HAP-1 (cell line): Measurements from ENCODE around the gene ZFYVE28.

Experiments used
- DNase-seq, 2 experiments: peaks; one replicate each; pipeline ENCODE4 v3.0.0-alpha.2; 2016 to 2020; ENCODE audit warnings: low spot score in 2 of 2
- H3K27me3 ChIP-seq: fragments of 250-450 bp; sonication (Bioruptor Pico); 2 replicates; pipeline ENCODE4 v1.5.1; 2020; ENCODE audit warnings: low read depth, mild to moderate bottlenecking, moderate library complexity
- H3K36me3 ChIP-seq: fragments of 250-450 bp; sonication (Bioruptor Pico); replicated peaks from 2 replicates; pipeline ENCODE4 v1.5.1; 2020; ENCODE audit warnings: mild to moderate bottlenecking
- H3K4me1 ChIP-seq: fragments of 250-450 bp; sonication (Bioruptor Pico); 2 replicates; pipeline ENCODE4 v1.5.1; 2020; ENCODE audit warnings: mild to moderate bottlenecking
- H3K4me3 ChIP-seq: fragments of 250-450 bp; sonication (Bioruptor Pico); 2 replicates; pipeline ENCODE4 v1.5.1; 2020; ENCODE audit warnings: mild to moderate bottlenecking, moderate library complexity
- H3K9me3 ChIP-seq: fragments of 250-450 bp; sonication (Bioruptor Pico); 2 replicates; pipeline ENCODE4 v1.5.1; 2020; ENCODE audit warnings: mild to moderate bottlenecking, moderate library complexity
- in situ Hi-C: fragments of 300-500 bp; cut with MboI; formaldehyde crosslinking; loops from 3 replicates; pipeline ENCODE4 v1.14.3; 2020; ENCODE audit warnings: low sequenced_read_pairs, inconsistent platforms, mixed read lengths

ZFYVE28 gene

DNA sequence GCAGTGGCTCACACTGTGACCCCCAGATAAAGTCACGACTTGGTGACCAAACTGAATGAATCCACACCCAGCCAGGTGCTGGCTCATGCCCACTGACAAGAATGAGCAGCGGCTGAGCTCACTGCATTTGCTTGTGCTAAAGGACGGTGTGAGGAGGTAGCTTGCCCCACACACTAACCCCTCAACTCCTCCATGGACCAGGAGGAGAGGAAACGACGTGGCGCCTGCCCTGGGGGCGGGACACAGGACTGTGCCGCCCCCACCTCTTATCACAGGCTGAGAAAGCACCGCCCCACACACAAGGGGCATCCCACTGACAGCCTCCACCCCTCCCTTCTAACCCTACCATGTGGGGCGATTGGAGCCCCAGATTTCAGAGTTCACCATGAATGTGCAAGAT, 43.0 kb downstream of the ZFYVE28 start:
- Histone ChIP-seq H3K27me3 (no peaks in the 10 kb centered on the region), H3K9me3 (no peaks in the 10 kb centered on the region), H3K4me3 (no peak overlapping the region), H3K4me1 (no peaks in the 10 kb centered on the region), H3K36me3 (no peaks in the 10 kb centered on the region)
- in situ Hi-C loops = no loop called here
- no peak for DNase-seq

DNA sequence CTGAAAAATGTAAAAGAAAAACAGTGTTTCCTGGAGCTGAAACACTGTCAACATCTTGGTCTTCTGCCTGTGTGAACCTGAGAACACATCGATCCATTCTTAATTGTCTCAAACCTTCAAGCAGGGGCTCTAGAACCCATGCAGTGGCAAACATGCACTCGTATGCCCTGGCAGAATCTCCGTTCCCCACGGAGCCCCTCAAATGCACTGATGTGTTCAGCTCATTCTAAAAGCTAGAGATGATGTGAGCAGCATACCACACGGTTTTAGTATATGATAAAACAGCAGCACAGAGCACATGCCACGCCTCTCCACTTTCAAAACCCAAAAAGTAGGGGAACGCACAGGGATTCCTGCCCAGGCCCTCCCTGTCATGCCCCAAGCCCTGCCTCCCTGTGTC, 44.9 kb downstream of the ZFYVE28 start:
- H3K4me1 ChIP-seq = no peaks in the 10 kb centered on the region
- no peak overlapping the region for H3K4me3 ChIP-seq
- no peaks in the 10 kb centered on the region for H3K9me3 ChIP-seq
- in situ Hi-C loops = no loop called here
- DNase-seq = no peak
- no peaks in the 10 kb centered on the region for H3K36me3 ChIP-seq
- H3K27me3 ChIP-seq = no peaks in the 10 kb centered on the region

DNA sequence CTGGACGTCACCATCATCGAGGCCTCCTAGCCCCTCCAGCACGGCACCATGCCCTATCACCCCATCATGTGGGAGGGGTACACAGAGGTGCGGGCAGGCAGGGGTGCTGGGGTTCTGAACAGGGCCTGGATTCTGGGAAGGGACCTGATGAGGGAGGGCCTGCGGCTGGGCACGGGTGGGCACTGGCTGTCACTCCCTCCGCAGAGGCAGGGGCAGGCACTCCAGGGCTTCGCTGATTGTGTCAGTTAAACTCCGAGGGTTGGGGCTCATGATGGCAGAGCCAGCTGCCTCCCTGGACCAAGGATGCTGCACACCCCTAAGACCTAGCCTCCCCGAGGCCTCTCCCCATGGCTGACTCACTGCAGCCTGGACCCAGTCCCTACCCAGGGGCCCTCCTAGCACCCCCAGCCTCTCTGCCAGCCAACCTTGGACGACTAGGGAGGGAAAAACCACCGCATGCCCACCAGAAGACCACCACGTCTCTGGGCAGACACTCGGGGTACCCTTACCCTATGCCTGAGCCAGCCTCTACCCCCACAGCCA, 45.9 kb downstream of the ZFYVE28 start:
- in situ Hi-C loops = no loop called here
- H3K4me1 ChIP-seq = no peaks in the 10 kb centered on the region

DNA sequence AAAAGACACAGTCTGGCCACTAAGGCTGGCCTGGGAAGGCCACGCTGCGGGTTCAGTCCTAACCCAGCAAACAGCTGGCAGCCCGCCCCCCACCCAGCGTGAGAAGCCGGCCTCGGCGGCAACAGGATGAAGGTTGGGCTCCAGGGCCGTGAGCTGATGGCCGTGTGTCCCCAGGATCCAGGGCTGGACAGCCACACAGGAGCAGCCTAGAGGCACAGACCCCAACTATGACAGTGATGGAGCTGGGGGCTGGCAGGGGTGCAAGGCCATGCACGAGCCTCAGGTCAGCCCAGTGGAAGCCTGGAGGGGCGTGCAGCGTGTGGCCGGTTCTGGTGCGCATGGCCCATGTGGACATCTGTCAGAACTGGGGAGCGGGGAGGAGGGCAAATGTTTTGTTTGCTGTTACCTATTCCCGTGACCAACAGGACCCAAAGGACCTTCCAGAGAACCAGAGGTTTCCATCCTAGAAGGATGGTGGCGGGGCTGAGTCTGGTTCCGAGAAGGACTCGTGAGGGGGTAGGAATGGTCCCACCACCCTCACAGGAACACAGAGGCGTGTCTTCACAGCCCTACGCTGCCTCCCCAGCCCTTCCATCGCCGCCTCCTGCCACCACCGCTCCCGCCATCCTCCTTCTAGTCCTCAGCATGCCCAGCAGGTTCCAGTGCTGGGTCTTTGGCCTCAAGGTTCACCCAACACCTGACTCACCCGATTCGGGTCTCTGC, 46.5 kb downstream of the ZFYVE28 start:
- no peak for DNase-seq
- no peaks in the 10 kb centered on the region for H3K9me3 ChIP-seq
- no peaks in the 10 kb centered on the region for H3K27me3 ChIP-seq
- H3K4me3 ChIP-seq = no peak overlapping the region
- no peaks in the 10 kb centered on the region for H3K4me1 ChIP-seq
- in situ Hi-C loops = no loop called here
- no peaks in the 10 kb centered on the region for H3K36me3 ChIP-seq

More for the DNA sequence above, 45.9 kb downstream of the ZFYVE28 start:
- Histone ChIP-seq H3K4me3 (no peak overlapping the region), H3K9me3 (no peaks in the 10 kb centered on the region), H3K36me3 (no peaks in the 10 kb centered on the region), H3K27me3 (no peaks in the 10 kb centered on the region)
- DNase-seq = no peak

DNA sequence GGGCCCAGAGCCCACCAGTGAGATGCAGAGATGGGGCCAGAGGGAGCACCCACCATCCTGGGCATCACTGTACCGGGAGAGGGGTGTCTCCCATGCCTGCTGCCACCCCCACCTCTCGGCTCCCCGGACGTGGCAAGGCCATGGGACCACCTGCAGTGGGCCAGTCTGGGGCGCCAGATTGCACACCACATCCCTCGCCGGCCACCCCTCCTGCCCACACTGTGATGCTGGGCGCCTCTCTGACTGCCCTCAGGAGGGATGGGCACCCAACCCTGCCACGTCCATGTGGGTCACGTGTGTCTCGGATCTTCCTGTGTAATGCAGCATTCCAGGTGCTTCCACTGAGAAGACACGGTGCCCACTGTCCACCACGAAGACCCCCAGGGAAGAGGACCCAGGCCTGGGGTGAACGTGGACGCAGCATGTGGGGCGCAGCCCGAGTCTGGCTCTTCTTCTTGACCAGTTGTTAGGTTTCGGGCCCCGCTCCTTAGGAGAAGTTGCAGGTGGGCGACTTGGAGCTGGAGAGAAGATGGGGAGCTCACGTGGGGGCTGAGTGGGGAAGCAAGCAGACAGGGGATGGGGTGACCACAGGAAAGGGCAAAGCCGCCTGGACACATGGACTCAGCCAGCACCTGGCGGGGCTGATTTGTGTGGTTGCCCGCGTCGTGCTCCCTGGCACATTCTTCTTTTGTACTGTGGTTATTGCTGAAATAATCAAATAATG, 47.7 kb downstream of the ZFYVE28 start:
- H3K9me3 ChIP-seq = no peaks in the 10 kb centered on the region
- no peaks in the 10 kb centered on the region for H3K4me1 ChIP-seq
- no peaks in the 10 kb centered on the region for H3K27me3 ChIP-seq
- no peak overlapping the region for H3K4me3 ChIP-seq
- in situ Hi-C loops = no loop called here
- no peaks in the 10 kb centered on the region for H3K36me3 ChIP-seq
- DNase-seq = no peak

DNA sequence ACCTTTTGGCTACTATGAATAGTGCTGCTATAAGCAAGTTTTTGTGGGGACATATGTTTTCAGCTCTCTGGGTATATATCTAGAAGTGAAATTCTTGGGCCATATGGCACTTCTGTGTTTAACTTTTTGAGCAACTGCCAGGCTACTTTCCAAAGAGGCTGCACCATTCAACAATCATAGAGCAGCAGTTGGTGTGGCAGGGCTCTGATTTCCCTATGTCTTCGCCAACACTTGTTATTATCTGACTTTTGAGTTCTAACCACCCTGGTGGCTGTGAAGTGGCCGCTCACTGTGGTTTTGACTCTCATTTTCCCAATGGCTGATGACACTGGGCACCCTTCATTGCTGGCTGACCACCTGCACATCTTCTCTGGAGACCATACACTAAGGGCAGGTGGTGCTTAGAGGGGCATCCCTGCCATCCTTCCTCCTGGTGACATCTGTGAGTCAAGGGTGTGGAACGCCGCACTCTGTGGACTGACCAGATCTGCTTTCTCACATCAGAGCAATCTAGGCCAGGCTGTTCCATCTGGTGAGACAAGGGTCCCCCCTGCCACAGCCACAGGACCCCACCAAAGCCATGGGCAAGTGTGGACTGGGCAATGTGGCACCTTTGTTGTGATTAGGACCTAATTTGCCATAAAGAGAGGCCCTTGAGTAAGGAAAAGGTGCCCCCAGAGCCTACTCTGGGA, 49.6 kb downstream of the ZFYVE28 start:
- no peak for DNase-seq
- no peaks in the 10 kb centered on the region for H3K9me3 ChIP-seq
- H3K36me3 ChIP-seq = no peaks in the 10 kb centered on the region
- H3K27me3 ChIP-seq = no peaks in the 10 kb centered on the region
- in situ Hi-C loops = no loop called here
- no peak overlapping the region for H3K4me3 ChIP-seq
- H3K4me1 ChIP-seq = no peaks in the 10 kb centered on the region

DNA sequence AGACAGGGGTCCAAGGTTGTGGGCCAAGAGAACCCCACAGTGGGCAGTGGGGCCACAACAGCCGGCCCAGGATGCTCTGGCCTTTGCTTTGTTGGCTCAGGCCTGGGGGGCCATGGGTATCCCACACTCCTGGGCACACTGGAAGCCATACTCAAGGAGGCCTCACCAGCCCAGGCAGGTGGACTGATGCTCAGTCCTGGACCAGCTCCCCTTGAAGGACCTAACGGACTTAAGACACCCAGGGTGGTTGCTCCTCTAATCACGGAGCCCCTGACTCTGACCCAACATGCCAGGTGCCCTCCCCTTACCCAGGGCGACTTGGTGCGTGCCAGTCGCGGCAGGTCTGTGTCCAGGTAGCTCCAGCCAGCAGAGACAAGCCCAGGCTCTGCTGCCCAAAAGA, 50.8 kb downstream of the ZFYVE28 start:
- in situ Hi-C loops = no loop called here
- Histone ChIP-seq H3K4me1 (no peaks in the 10 kb centered on the region), H3K4me3 (no peak overlapping the region)

DNA sequence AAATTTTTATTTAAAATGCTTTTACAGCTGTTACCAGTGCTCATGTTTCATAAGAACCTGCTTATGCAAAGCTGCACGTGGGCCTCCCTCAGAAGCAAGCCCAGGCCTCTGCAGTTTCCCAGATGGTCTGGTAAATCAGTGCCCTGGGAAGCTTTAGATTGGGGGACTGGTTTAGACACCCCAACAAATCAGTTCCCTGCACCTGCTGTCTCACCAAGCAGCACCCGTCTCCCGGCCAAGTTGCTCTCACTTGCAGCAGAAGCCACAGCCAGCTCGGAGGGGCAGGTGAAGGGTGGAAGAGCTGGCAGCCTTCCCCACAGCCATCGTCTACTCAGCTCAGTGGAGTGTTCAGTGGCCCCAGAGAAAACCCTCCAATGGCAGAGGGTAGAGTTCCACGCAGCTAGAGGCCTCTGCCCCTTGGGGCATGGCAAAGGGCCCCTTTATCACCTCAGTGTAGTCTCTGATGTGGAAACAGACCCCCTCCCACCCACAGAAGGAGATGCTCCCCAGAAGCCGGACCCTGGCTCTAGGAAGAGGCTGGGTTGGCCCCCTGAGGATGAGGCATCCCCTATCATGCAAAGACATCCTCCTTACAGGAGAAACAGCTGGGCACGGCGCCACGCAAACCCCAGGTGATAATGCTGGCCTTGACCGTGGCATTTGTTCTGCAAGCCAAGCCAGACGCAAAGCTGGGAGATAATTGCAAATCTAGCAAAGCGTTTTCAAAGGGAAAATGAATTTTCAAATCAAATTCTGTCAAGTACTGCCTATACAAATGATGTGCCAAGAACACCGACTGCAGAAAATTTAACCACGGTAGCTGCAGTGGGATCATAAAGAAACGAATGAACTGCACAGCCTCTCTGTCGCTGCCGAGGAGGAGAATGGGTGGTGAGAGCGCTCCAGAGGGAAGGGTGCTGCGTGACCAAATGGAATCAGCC, 51.9 kb downstream of the ZFYVE28 start:
- in situ Hi-C loops = no loop called here
- no peak for DNase-seq
- Histone ChIP-seq H3K36me3 (no peaks in the 10 kb centered on the region), H3K9me3 (no peaks in the 10 kb centered on the region), H3K27me3 (no peaks in the 10 kb centered on the region), H3K4me1 (no peaks in the 10 kb centered on the region), H3K4me3 (no peak overlapping the region)

More for the DNA sequence above, 50.8 kb downstream of the ZFYVE28 start:
- H3K9me3 ChIP-seq = no peaks in the 10 kb centered on the region
- H3K36me3 ChIP-seq = no peaks in the 10 kb centered on the region
- DNase-seq = no peak
- H3K27me3 ChIP-seq = no peaks in the 10 kb centered on the region

DNA sequence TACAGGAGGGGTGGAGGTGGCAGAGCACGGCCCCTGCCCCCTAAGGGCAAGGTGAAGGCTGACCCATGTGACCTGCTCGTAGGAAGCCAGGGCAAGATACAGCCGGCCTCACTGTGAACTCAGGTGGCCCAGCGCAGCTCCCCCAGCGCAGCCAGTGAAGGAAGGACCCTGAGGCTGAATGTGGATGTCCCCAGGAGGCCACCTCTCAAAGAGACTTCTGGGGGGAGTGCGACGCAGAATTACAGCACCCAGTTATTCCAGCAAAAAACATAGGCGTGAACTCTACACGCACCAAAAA, 52.6 kb downstream of the ZFYVE28 start:
- Histone ChIP-seq H3K27me3 (no peaks in the 10 kb centered on the region), H3K4me3 (no peak overlapping the region), H3K36me3 (no peaks in the 10 kb centered on the region), H3K9me3 (no peaks in the 10 kb centered on the region), H3K4me1 (no peaks in the 10 kb centered on the region)
- DNase-seq = no peak
- in situ Hi-C loops = no loop called here

DNA sequence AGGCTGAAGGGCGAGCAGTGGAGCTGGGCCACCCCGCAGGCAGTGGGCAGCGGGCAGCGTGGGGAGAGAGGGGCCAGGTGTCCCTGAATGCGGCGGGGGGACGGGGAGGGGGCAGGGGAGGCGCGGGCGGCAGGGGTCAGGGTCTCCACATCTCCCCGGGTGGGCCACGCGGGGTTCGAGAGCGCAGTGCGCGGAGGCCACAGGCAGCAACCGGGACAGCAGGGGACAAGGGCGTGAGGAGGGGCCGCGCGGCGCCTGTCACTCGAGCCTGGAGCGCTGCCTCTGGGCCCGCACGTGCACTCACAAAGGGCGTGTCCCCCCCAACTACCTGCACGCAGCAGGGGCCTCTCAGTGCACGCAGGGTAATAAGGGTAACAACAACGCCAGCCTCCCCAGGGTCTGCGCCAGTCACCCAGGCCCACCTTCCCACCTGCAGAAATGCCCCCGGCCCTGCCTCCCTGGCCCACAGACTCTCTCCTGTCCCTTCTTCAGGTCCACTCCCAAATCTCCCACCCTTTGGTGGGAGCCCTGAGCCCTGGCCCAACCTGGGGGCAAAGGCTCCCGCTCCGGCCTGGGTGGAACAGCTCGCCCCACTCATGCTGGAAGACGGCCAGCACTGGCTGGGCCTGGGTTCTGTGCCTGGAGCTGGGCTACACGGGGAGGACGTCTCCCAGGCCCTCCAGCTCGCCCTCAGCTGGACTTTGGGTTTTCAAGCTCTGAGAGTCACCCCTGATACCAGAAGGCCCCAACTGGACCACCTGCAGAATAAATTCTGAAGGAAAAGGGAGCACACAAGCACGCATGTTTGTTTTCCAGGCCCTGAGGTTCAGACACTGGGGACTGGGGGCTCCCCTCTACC, 53.2 kb downstream of the ZFYVE28 start:
- H3K9me3 ChIP-seq = no peaks in the 10 kb centered on the region
- no peaks in the 10 kb centered on the region for H3K27me3 ChIP-seq
- in situ Hi-C loops = no loop called here
- no peaks in the 10 kb centered on the region for H3K36me3 ChIP-seq
- no peaks in the 10 kb centered on the region for H3K4me1 ChIP-seq
- H3K4me3 ChIP-seq = no peak overlapping the region
- DNase-seq = no peak

DNA sequence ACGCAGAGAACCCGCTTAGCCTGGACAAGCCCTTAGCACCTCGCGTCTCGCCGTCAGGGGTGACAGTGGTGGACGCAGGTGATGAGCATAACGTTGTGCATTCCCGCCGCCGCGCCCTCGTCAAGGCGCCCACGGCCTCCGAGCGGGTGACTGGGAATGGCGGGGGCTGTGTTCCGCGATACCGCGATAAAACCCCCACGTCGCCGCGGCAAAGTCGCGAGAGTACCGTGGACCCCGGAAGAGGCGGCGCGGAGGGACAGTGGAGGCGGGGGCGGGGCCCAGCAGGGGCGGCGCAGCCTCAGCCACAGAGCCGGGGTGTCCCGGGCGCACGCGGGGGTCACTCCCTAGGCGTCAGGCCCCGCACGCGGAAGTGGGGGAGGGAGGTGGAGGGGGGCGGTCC, 53.8 kb downstream of the ZFYVE28 start:
- H3K4me1 ChIP-seq = no peaks in the 10 kb centered on the region
- no peaks in the 10 kb centered on the region for H3K36me3 ChIP-seq
- H3K4me3 ChIP-seq = no peak overlapping the region
- DNase-seq = no peak
- no peaks in the 10 kb centered on the region for H3K9me3 ChIP-seq
- in situ Hi-C loops = no loop called here
- H3K27me3 ChIP-seq = no peaks in the 10 kb centered on the region

DNA sequence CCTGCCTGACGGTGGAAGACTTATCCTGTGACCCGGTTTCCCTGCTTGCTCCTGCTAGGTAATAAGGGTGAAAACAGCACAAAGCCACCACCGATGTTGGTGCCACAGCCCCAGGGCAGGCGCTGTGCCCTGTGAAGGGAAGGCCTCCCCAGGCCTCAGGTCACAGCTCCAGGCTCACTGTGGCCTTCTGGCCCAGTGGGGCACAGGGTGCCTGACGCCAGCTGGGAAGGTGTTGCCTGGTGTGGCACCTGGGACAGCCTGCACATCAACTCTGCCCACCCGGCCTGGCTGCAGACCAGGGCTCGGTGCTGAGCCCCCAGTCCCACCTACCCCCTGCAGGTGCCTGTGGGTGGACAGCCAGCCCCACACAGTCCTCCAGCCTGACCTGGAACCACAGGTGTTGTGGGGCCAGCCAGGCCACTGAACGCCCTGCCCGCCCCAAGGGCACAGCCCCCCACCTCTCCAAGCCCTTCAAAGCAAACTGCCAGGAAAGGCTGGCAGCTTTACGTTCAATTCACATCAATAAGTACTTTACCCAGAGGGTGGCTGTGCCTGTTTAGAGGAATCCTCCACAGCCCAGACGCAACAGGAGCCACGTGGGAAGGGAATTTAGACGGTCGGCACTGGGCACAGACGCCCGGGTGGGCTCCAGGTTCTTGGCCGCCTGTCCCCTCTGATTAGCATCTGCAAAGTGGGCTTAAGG, 54.3 kb downstream of the ZFYVE28 start:
- Histone ChIP-seq H3K4me1 (no peaks in the 10 kb centered on the region), H3K4me3 (no peak overlapping the region), H3K36me3 (no peaks in the 10 kb centered on the region), H3K27me3 (no peaks in the 10 kb centered on the region), H3K9me3 (no peaks in the 10 kb centered on the region)
- no peak for DNase-seq
- in situ Hi-C loops = no loop called here
